HepG2 (cell line): Measurements from ENCODE around the gene GPHN. TPM values are rescaled to one million over a fixed set of nuclear protein-coding genes. Genes with fewer than 3 reads are reported as not detected.

Experiments used
- ATAC-seq: fragments of 200-7000 bp; cut with Tn5 transposase; 3 replicates; pipeline ENCODE4 v1.9.1; 2020; ENCODE audit warnings: mild to moderate bottlenecking, moderate library complexity
- BruUV-seq: library from RNA; stranded (reverse); fragments of 400-500 nt; replicated peaks from 2 replicates; lab custom pipeline; 2021; lab: Mats Ljungman, UMichigan
- CTCF ChIA-PET: fragments of 300-600 bp; formaldehyde crosslinking; extraction: SDS; loops from one replicate; lab custom pipeline; 2021; ENCODE audit warnings: low total read pairs, inconsistent platforms, low intra/inter-chr PET ratio; lab: Yijun Ruan, JAX
- POLR2A ChIA-PET: fragments of 350-600 bp; sonication (Branson Sonifier 250); formaldehyde crosslinking; loops from one replicate; lab custom pipeline; 2020; ENCODE audit warnings: antibody characterized with exemption, inconsistent platforms; lab: Yijun Ruan, JAX
- DNase-seq: peaks from one replicate; pipeline ENCODE4 v3.0.0-alpha.2; 2015; ENCODE audit warnings: low spot score
- FAIRE-seq: peaks from 3 replicates; lab custom pipeline; 2011; peaks lifted over from hg19 to GRCh38; lab: Jason Lieb, UNC
- H2AFZ ChIP-seq: one replicate; pipeline ENCODE4 v1.6.1; 2011; ENCODE audit warnings: low read length, inconsistent platforms
- H3K27ac ChIP-seq: fragments of 300-600 bp; 3 replicates; pipeline ENCODE4 v1.8.0; 2011; ENCODE audit warnings: mixed run types, mild to moderate bottlenecking, mixed read lengths, low read length, inconsistent platforms; ENCODE audit not compliant: insufficient read depth; ENCODE audit errors: extremely low read length
- H3K27me3 ChIP-seq, 2 experiments: fragments of 200-600 bp in 1 of 2; 2 replicates in 1 of 2; 3 replicates in 1 of 2; pipeline versions ENCODE4 v1.6.0 to v1.8.0; 2011; ENCODE audit warnings: low read length in 2 of 2, mild to moderate bottlenecking in 2 of 2, moderate library complexity in 2 of 2, inconsistent platforms in 1 of 2; ENCODE audit not compliant: insufficient read depth in 2 of 2, control insufficient read depth in 1 of 2
- H3K36me3 ChIP-seq, 2 experiments: fragments of 200-600 bp in 1 of 2; replicated peaks in 1 of 2; 2 replicates in 1 of 2; 3 replicates in 1 of 2; pipeline versions ENCODE4 v1.5.1 to v1.8.0; 2011; ENCODE audit warnings: low read length in 2 of 2, inconsistent platforms in 1 of 2; ENCODE audit not compliant: insufficient read depth in 2 of 2, control insufficient read depth in 1 of 2
- H3K4me1 ChIP-seq: 2 replicates; pipeline ENCODE4 v1.5.1; 2012; ENCODE audit warnings: low read length, inconsistent platforms; ENCODE audit not compliant: insufficient read depth
- H3K4me2 ChIP-seq: 2 replicates; pipeline ENCODE4 v1.6.0; 2011; ENCODE audit warnings: low read depth, low read length, inconsistent platforms
- H3K4me3 ChIP-seq, 3 experiments: fragments of 200-600 bp in 1 of 3; sonication (generic), shearing (Covaris generic) in 1 of 3; replicated peaks in 1 of 3; 2 replicates each; pipeline ENCODE4 v1.5.1; 2011 to 2016; ENCODE audit warnings: low read length in 3 of 3, inconsistent platforms in 2 of 3, low read depth in 2 of 3, mild to moderate bottlenecking in 2 of 3, control low read depth in 1 of 3, mixed read lengths in 1 of 3; ENCODE audit not compliant: insufficient read depth in 1 of 3
- H3K79me2 ChIP-seq: one replicate; pipeline ENCODE4 v1.6.1; 2011; ENCODE audit warnings: low read length, inconsistent platforms; ENCODE audit not compliant: insufficient read depth
- H3K9ac ChIP-seq: 2 replicates; pipeline ENCODE4 v1.6.0; 2011; ENCODE audit warnings: mild to moderate bottlenecking, low read depth, low read length, inconsistent platforms; ENCODE audit not compliant: insufficient read depth
- H3K9me3 ChIP-seq: 2 replicates; pipeline ENCODE4 v1.5.1; 2012; ENCODE audit warnings: mild to moderate bottlenecking, low read length
- H4K20me1 ChIP-seq: 2 replicates; pipeline ENCODE4 v1.6.0; 2011; ENCODE audit warnings: inconsistent platforms, mild to moderate bottlenecking, low read length, moderate library complexity; ENCODE audit not compliant: insufficient read depth
- CEBPB ChIP-seq: IDR thresholded peaks from 2 replicates; pipeline ENCODE4 v1.6.1; 2011; ENCODE audit warnings: low read depth, low read length, improper control_type of control experiment, borderline replicate concordance
- HDAC1 ChIP-seq: sonication (generic); formaldehyde crosslinking; IDR thresholded peaks from 2 replicates; pipeline ENCODE4 v1.5.1; 2020; ENCODE audit warnings: mild to moderate bottlenecking, missing genetic modification reagents
- ZNF501 ChIP-seq: sonication (generic); formaldehyde crosslinking; IDR thresholded peaks from 2 replicates; pipeline ENCODE4 v1.5.1; 2020; ENCODE audit warnings: mild to moderate bottlenecking, moderate library complexity, missing genetic modification reagents
- ZNF746 ChIP-seq: sonication (generic); formaldehyde crosslinking; IDR thresholded peaks from 2 replicates; pipeline ENCODE4 v1.8.0; 2022; ENCODE audit warnings: mild to moderate bottlenecking, missing genetic modification reagents
- WGBS: methylation state at CpG from one replicate; pipeline ENCODE4 v1.1.6; 2017; ENCODE audit warnings: low lambda C conversion rate; 5-methylcytosine and 5-hydroxymethylcytosine counted together
- in situ Hi-C: cut with HindIII; loops from 2 replicates; pipeline ENCODE4 v1.10.0; 2017; ENCODE audit warnings: low pct_unique_long_range_greater_than_20kb; ENCODE audit not compliant: extremely low pct_ligation_motif_present
- intact Hi-C: fragments of 100-400 bp; cut with micrococcal nuclease; formaldehyde crosslinking; loops from one replicate; pipeline ENCODE4 v1.10.0; 2022; ENCODE audit not compliant: unreplicated experiment
- polyA plus RNA-seq, 8 experiments: library from polyadenylated mRNA; depleted of rRNA in 3 of 8; stranded (reverse) in 7 of 8; unstranded in 1 of 8; fragments of >200 nt; fragmentation: Illumina TruSeq in 4 of 8; extraction: Trizol in 4 of 8; gene quantifications; 2 replicates each; pipeline versions ENCODE4 v1.2.1 to v1.2.3, GENCODE V29; 2011 to 2016; ENCODE audit warnings: low read depth in 4 of 8, missing spikeins in 1 of 8, mixed read lengths in 1 of 8; ENCODE audit not compliant: insufficient read depth in 1 of 8
- total RNA-seq, 5 experiments: library from RNA; depleted of rRNA; stranded (reverse); fragments of >200 nt; fragmentation: Illumina TruSeq; extraction: Trizol; gene quantifications; 2 replicates each; pipeline ENCODE4 v1.2.3, GENCODE V29; 2016; ENCODE audit warnings: low read depth in 1 of 5
- TF ChIP-seq, protein P1 (sequence below): sonication (generic); formaldehyde crosslinking; IDR thresholded peaks from 2 replicates; pipeline ENCODE4 v1.4.0; 2020; ENCODE audit warnings: missing genetic modification reagents
- TF ChIP-seq, protein P2 (sequence below): sonication (generic); formaldehyde crosslinking; conservative IDR thresholded peaks from 2 replicates; pipeline ENCODE4 v1.8.1; 2023; ENCODE audit warnings: missing genetic modification reagents

The GPHN gene
- total and polyA plus RNA-seq, 2 of the 13 experiments (the other 11 are each of a cell fraction or from before 2014, with no cell fraction given): 12.7 to 19.2 TPM

DNA sequence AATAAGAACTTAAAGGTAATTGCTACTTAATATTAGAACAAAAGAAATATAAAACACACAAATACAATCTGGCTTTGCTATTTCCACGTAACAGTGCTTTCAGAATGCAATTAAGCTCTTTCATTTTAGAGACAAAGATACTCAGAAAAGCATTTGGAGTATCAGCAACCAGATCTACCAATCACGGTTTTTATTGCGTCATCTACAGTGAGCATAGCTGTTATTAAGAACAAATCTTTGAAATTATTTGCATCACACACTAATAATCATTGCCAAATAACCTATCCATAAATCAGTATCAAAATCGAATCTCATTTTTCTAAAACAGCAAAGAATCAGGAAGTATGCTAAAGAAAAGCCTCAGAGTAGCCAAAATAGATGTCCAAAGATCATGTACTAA is 654.4 kb downstream of the GPHN start:
- Histone ChIP-seq H3K9ac (no peak overlapping the region), H3K27ac (no peak overlapping the region), H3K4me2 (no peak overlapping the region), H2AFZ (no peak overlapping the region), H3K27me3 (no peaks in the 10 kb centered on the region; a peak in 1 of 5 replicates), H3K4me3 (no peak overlapping the region), H3K79me2 (no peaks in the 10 kb centered on the region), H4K20me1 (no peaks in the 10 kb centered on the region), H3K36me3 (no peaks in the 10 kb centered on the region)
- intact Hi-C loops: no loop called here
- CTCF ChIA-PET: no interaction called here
- DNase-seq: no peak
- POLR2A ChIA-PET: no interaction called here
- WGBS: 78% methylated on average over 4 of the region's 4 CpGs
- BruUV-seq: no TSS peak
- no peak for ATAC-seq
- TF ChIP-seq, protein P1, sequence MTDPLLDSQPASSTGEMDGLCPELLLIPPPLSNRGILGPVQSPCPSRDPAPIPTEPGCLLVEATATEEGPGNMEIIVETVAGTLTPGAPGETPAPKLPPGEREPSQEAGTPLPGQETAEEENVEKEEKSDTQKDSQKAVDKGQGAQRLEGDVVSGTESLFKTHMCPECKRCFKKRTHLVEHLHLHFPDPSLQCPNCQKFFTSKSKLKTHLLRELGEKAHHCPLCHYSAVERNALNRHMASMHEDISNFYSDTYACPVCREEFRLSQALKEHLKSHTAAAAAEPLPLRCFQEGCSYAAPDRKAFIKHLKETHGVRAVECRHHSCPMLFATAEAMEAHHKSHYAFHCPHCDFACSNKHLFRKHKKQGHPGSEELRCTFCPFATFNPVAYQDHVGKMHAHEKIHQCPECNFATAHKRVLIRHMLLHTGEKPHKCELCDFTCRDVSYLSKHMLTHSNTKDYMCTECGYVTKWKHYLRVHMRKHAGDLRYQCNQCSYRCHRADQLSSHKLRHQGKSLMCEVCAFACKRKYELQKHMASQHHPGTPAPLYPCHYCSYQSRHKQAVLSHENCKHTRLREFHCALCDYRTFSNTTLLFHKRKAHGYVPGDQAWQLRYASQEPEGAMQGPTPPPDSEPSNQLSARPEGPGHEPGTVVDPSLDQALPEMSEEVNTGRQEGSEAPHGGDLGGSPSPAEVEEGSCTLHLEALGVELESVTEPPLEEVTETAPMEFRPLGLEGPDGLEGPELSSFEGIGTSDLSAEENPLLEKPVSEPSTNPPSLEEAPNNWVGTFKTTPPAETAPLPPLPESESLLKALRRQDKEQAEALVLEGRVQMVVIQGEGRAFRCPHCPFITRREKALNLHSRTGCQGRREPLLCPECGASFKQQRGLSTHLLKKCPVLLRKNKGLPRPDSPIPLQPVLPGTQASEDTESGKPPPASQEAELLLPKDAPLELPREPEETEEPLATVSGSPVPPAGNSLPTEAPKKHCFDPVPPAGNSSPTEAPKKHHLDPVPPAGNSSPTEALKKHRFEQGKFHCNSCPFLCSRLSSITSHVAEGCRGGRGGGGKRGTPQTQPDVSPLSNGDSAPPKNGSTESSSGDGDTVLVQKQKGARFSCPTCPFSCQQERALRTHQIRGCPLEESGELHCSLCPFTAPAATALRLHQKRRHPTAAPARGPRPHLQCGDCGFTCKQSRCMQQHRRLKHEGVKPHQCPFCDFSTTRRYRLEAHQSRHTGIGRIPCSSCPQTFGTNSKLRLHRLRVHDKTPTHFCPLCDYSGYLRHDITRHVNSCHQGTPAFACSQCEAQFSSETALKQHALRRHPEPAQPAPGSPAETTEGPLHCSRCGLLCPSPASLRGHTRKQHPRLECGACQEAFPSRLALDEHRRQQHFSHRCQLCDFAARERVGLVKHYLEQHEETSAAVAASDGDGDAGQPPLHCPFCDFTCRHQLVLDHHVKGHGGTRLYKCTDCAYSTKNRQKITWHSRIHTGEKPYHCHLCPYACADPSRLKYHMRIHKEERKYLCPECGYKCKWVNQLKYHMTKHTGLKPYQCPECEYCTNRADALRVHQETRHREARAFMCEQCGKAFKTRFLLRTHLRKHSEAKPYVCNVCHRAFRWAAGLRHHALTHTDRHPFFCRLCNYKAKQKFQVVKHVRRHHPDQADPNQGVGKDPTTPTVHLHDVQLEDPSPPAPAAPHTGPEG (CRISPR knock-in tag): no peak
- TF ChIP-seq, protein P2, sequence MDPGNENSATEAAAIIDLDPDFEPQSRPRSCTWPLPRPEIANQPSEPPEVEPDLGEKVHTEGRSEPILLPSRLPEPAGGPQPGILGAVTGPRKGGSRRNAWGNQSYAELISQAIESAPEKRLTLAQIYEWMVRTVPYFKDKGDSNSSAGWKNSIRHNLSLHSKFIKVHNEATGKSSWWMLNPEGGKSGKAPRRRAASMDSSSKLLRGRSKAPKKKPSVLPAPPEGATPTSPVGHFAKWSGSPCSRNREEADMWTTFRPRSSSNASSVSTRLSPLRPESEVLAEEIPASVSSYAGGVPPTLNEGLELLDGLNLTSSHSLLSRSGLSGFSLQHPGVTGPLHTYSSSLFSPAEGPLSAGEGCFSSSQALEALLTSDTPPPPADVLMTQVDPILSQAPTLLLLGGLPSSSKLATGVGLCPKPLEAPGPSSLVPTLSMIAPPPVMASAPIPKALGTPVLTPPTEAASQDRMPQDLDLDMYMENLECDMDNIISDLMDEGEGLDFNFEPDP (CRISPR knock-in tag): no peak
- TF ChIP-seq ZNF501 (CRISPR knock-in tag): no peak
- no peak for TF ChIP-seq ZNF746 (CRISPR knock-in tag)
- peak; percentile 72 for TF ChIP-seq CEBPB
- TF ChIP-seq HDAC1 (CRISPR knock-in tag): no peak
- TF ChIP-seq, all 625 proteins: peak for 1
- in situ Hi-C loops: no loop called here
- FAIRE-seq: no peak
- Histone ChIP-seq H3K9me3 (no peaks in the 10 kb centered on the region), H3K4me1 (no peaks in the 10 kb centered on the region)
